Spinal cord (tissue), 10 donors: Measurements from ENCODE around the gene SP110. TPM values are rescaled to one million over a fixed set of nuclear protein-coding genes. Genes with fewer than 3 reads are reported as not detected.

ENCODE experiments used
- DNase-seq, 6 donors: peaks; one replicate each; pipeline versions ENCODE4 v3.0.0 to v3.0.0-alpha.2; 2013 to 2015; ENCODE audit warnings: low spot score in 6 of 6, low read depth in 4 of 6
- H3K27ac ChIP-seq: one replicate; pipeline ENCODE4 v1.5.1; 2013; ENCODE audit warnings: low read depth, low read length, control low read depth
- H3K27me3 ChIP-seq: one replicate; pipeline ENCODE4 v1.6.1; 2013; ENCODE audit warnings: low read length; ENCODE audit not compliant: control insufficient read depth, insufficient read depth
- H3K36me3 ChIP-seq: one replicate; pipeline ENCODE4 v1.6.1; 2013; ENCODE audit warnings: low read length; ENCODE audit not compliant: control insufficient read depth, insufficient read depth
- H3K4me1 ChIP-seq: one replicate; pipeline ENCODE4 v1.6.1; 2013; ENCODE audit warnings: low read length; ENCODE audit not compliant: control insufficient read depth, insufficient read depth
- H3K4me3 ChIP-seq: one replicate; pipeline ENCODE4 v1.5.1; 2013; ENCODE audit warnings: low read depth, low read length, control low read depth
- H3K9me3 ChIP-seq: one replicate; pipeline ENCODE4 v1.6.1; 2013; ENCODE audit warnings: low read length; ENCODE audit not compliant: control insufficient read depth, insufficient read depth
- WGBS: methylation state at CpG from one replicate; pipeline ENCODE4 v1.1.5; 2013; ENCODE audit warnings: missing lambda C conversion rate; ENCODE audit not compliant: insufficient coverage; 5-methylcytosine and 5-hydroxymethylcytosine counted together
- polyA plus RNA-seq, 2 donors: library from polyadenylated mRNA; unstranded; fragments of 120-200 nt; gene quantifications; one replicate each; pipeline ENCODE4 v1.2.1, GENCODE V29; 2013; ENCODE audit not compliant: insufficient read length in 2 of 2
- total RNA-seq, 2 donors: library from RNA; depleted of rRNA in 1 of 2; stranded (reverse); fragments of 120-200 nt in 1 of 2; fragments of >200 nt in 1 of 2; gene quantifications; one replicate each; pipeline versions ENCODE4 v1.2.3 to v1.2.4, GENCODE V29; 2013 to 2014
- donor health status: healthy.

SP110 gene
- total and polyA plus RNA-seq, 4 donors = 6.8 to 21.3 (median 12.8) TPM

DNA sequence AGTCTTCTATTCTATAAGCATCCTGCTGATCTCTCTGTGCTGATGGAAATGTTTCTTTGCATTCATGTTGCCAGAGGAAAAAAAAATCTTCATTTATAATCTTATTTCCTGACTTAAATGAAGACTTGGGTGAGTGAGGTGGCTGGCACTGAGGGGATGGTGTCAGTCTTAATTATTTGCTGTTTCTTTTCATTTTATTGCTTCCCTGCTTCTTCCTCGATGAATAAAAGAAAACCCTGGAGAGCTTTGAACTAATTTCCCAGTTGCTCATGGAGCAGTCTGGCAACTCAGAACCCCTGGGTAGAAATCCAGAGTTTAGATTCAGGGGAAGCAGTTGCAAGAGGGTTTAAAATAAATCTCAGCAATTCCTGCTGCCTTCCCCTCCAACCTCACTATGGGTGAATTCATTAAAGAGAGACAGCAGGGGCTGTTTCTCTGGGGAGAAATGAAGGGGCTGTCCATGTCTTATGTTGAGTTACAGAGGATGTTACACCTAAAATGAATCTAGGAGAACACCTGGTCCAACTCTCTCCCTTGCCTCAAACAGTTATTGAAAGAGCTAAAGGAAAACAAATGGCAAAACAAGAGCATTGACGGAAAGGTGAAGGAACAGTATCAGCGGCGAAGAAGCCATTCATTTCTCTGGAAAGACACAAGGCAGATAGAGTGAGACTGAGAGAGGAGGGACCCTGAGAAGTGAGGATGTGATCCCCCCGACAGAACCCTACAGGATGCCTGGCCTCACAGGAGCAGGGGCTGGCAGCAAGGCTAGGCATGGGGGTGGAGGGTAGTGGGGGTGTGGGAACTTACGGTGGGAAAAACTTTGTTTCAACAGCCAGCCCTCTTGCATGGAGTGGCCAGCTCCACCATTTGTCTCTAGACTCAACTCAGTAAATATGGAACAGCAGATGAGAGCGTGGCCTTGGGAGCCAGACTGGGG lies 41.0 kb downstream of the SP110 start:
- peak in 2 of 6 donors; percentile 32 to 88 for DNase-seq
- WGBS = 54% methylated on average over 4 of the region's 7 CpGs

DNA sequence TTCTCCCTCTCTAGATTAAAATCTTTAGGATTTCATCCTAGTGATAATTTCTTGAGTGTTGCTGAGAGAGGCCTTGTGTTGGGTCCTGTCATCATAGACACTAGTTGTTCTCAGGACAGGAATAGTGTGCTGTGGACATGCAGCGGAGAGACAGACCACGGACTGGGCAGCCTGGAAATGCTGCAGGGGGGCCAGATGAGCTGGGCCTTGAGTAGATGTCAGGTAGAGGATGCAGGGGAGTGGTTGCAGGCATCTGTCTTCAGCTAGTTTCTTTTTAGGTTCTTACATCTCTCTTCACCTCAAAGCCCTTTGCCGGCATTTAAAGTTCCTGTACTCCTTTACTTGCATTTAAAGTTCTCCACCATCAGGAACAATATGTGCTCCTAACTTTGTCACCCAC lies 42.8 kb downstream of the SP110 start:
- 96% methylated on average over 3 of the region's 3 CpGs for WGBS

More for the DNA sequence above, 41.0 kb downstream of the SP110 start:
- Histone ChIP-seq H3K36me3 (no peaks in the 10 kb centered on the region), H3K9me3 (no peaks in the 10 kb centered on the region), H3K27me3 (no peaks in the 10 kb centered on the region), H3K27ac (no peak overlapping the region), H3K4me1 (peaks cover 11% of the 10 kb centered on the region), H3K4me3 (no peak overlapping the region)

DNA sequence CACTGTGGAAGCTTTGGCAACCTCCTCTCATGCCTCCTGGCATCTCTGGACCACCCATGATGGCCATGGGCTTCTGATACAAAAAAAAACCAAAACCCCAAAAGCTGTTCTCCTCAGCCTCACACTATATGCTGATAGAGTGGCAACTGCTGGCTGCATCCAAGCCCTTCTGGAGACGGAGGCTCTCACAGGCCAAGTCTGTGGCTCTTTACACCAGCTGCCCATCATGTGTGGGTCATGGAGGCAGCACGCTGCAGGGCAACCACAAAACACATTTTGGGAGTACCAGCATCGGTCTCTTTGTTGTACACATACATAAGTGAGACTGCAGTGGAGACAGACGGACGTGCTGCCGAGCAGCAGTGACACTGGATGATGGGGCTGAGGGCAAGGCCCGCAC lies 45.3 kb downstream of the SP110 start:
- H3K36me3 ChIP-seq = no peaks in the 10 kb centered on the region
- no peak overlapping the region for H3K27ac ChIP-seq

More for the DNA sequence above, 42.8 kb downstream of the SP110 start:
- no peaks in the 10 kb centered on the region for H3K9me3 ChIP-seq
- H3K4me3 ChIP-seq = no peak overlapping the region
- no peak for DNase-seq
- H3K4me1 ChIP-seq = peaks cover 11% of the 10 kb centered on the region
- no peaks in the 10 kb centered on the region for H3K36me3 ChIP-seq
- H3K27ac ChIP-seq = no peak overlapping the region
- H3K27me3 ChIP-seq = no peaks in the 10 kb centered on the region

DNA sequence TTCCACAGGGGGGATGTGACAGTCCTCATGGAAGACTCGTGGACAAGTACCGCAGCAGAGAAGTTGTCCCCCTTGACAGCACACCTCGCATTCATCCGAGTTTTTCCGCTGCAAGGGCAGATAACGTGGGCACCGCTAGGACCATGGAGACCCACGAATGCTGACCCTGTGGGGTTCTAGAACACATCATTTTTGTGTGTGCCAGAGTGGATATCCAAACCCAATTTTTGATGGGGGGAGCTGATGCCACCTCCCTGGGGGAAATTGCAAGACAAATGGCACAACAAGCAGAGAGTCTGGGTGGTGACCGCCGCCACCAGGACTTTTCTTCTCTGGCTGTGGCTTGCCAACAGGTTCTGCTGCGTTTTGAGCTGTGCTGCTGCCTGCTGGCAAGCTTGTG lies 46.9 kb downstream of the SP110 start:
- WGBS = 97% methylated on average over 11 of the region's 11 CpGs
- DNase-seq = no peak
- no peaks in the 10 kb centered on the region for H3K36me3 ChIP-seq
- no peaks in the 10 kb centered on the region for H3K9me3 ChIP-seq
- H3K4me3 ChIP-seq = no peak overlapping the region
- no peaks in the 10 kb centered on the region for H3K27me3 ChIP-seq
- no peak overlapping the region for H3K27ac ChIP-seq
- H3K4me1 ChIP-seq = no peaks in the 10 kb centered on the region

More for the DNA sequence above, 45.3 kb downstream of the SP110 start:
- H3K9me3 ChIP-seq = no peaks in the 10 kb centered on the region
- DNase-seq = no peak
- no peak overlapping the region for H3K4me3 ChIP-seq
- WGBS = 98% methylated on average over 6 of the region's 7 CpGs
- peaks cover 5% of the 10 kb centered on the region for H3K4me1 ChIP-seq
- no peaks in the 10 kb centered on the region for H3K27me3 ChIP-seq

DNA sequence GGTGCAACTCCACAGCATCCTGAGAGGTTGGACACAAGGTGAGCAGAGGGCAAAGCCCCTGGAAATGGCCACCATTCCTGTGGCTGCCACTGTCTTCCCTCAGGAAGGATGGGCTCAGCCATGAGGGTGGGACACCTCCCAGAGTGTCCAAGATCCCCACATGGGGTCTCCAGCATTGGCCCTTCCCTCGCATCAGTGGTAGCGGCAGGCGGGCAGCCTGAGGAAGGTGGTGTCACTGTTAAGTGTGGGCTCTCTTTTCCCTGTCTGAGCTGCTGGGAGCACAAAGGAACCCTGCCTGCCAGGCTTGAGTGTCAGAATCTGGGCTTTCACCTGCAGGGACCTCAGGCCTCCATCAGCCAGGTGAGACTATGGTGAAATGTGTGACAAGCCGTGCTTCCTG lies 47.6 kb downstream of the SP110 start:
- WGBS = 96% methylated on average over 3 of the region's 4 CpGs
- Histone ChIP-seq H3K27ac (no peak overlapping the region), H3K4me1 (no peaks in the 10 kb centered on the region), H3K27me3 (no peaks in the 10 kb centered on the region), H3K36me3 (no peaks in the 10 kb centered on the region), H3K4me3 (no peak overlapping the region), H3K9me3 (no peaks in the 10 kb centered on the region)
- DNase-seq = no peak

DNA sequence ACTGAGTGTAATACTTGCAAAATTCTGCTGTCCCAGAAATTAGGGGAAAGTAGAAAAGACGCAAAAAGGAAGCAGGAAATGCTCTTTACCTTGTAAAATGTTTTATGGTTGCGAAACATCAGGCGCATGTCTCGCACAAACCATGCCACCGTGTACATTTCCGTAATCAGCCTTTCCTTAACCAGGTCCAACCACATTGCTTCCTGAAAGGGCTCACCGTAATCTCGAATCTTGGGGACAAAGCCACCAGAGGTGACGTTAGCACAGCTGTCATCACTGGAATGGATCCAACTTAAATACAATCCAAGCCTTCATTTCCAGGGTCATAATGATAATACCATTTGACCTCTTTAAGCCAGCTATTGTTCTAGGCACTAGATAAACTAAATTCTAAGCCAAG lies 49.3 kb downstream of the SP110 start:
- no peaks in the 10 kb centered on the region for H3K4me1 ChIP-seq
- H3K4me3 ChIP-seq = no peak overlapping the region
- H3K27ac ChIP-seq = no peak overlapping the region
- WGBS = 88% methylated on average over 6 of the region's 9 CpGs
- DNase-seq = no peak
- no peaks in the 10 kb centered on the region for H3K27me3 ChIP-seq
- H3K9me3 ChIP-seq = no peaks in the 10 kb centered on the region
- no peaks in the 10 kb centered on the region for H3K36me3 ChIP-seq

DNA sequence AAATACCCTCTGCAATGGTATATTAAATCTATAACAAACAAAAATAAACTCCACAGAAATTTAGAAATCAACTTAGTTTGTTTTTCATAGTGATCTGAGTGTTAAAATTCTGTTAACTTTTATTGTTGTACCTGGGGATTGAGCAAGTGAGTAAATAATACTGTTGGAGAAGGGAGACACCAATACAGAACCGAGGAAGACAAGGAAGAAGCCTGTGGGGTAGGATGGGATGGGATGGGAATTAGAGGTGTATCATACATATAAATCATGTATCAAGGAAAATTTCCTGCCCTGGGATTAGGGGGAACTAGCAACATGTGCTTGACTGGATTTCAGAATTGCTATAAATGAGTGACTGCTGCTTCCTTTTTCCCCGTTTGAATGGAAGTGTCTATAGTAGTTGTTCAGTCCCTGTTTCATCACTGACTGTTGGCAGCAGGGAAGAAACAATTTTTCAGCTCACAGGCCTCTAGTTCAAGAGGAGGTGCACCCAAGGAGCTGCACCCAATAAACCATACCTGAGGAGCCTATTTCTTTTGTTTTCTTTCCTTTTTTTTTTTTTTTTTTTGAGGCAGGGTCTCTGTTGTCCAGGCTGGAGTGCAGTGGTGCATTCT lies 53.1 kb downstream of the SP110 start:
- no peaks in the 10 kb centered on the region for H3K27me3 ChIP-seq
- no peaks in the 10 kb centered on the region for H3K9me3 ChIP-seq
- no peak overlapping the region for H3K4me3 ChIP-seq
- no peak for DNase-seq
- 75% methylated on average over 1 of the region's 2 CpGs for WGBS
- no peaks in the 10 kb centered on the region for H3K4me1 ChIP-seq
- H3K27ac ChIP-seq = no peak overlapping the region
- no peaks in the 10 kb centered on the region for H3K36me3 ChIP-seq

DNA sequence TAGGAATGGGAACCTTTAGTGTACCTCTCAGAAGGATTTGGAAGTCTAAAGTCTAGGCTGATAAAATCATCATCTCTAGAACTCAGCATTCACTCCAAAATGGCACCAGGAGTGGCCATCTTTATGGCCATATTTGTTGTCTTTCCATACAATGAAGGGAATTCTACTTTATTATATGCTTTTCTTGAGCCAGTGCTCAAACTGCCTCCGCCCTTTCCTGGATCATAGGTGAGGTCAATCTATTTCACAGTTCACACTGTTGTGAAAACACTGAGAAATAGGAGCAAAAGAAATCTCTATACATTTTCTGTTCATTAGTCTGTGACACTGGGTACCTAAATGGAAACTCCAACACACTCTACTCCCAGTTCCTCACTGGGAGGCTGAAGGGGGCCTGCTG lies 55.6 kb downstream of the SP110 start:
- Histone ChIP-seq H3K27me3 (no peaks in the 10 kb centered on the region), H3K9me3 (no peaks in the 10 kb centered on the region), H3K4me1 (no peaks in the 10 kb centered on the region), H3K4me3 (no peak overlapping the region), H3K27ac (no peak overlapping the region), H3K36me3 (no peaks in the 10 kb centered on the region)
- no peak for DNase-seq
- WGBS = no CpG with 5 or more reads among the region's 1 CpG

DNA sequence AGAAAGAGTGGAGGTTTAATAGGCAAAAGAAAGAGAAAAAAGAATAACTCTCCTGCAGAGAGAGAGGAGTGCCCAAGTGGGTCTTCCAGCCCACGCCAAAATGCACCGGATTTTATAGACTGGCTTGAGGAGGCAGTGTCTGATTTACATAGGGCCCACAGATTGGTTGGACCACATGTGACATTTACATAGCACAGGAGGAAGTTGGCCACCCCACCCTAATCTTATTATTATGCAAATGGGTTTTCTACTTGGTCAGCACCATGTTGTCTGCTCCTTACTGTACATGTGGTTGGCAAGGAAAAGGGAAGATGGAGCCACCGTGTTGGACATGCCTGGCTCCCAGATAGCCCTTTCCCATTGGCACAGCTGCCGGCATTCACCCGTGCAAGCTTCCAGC lies 56.8 kb downstream of the SP110 start:
- 57% methylated on average over 1 of the region's 5 CpGs for WGBS
- Histone ChIP-seq H3K9me3 (peaks cover 2% of the 10 kb centered on the region), H3K4me1 (no peaks in the 10 kb centered on the region), H3K4me3 (no peak overlapping the region), H3K27ac (no peak overlapping the region), H3K27me3 (no peaks in the 10 kb centered on the region), H3K36me3 (no peaks in the 10 kb centered on the region)
- DNase-seq = peak in 1 of 6 donors; percentile 3

DNA sequence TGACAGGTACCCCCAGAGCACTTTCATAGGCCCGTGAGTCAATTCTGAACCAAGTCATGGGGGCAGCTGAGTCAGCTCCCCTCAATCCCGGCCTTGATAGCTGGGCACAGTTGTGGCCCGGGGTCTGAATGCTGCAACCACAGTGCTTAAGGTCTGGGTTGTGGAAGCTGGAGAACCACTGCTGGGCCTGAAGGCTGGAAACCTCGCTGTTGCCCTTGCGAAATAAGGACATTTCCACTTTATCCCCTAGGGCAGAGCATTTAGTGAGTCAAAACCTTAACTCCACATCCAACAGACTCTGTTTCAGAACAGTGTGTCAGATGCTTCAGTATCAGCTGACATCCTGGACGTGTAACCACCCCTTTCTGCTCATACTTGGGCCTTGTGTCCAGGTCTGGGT lies 58.6 kb downstream of the SP110 start:
- Histone ChIP-seq H3K4me1 (peaks cover 7% of the 10 kb centered on the region), H3K36me3 (no peaks in the 10 kb centered on the region), H3K27ac (no peak overlapping the region), H3K4me3 (no peak overlapping the region), H3K9me3 (peaks cover 2% of the 10 kb centered on the region), H3K27me3 (no peaks in the 10 kb centered on the region)
- WGBS = 92% methylated on average over 6 of the region's 6 CpGs
- DNase-seq = no peak
